Kasumi-1 (cell line): ENCODE data around the gene CORO6.

Experiments used
- DNase-seq, 2 experiments: peaks; one replicate each; lab custom pipeline; 2025; lab: John Stamatoyannopoulos, UW

CORO6 gene

DNA sequence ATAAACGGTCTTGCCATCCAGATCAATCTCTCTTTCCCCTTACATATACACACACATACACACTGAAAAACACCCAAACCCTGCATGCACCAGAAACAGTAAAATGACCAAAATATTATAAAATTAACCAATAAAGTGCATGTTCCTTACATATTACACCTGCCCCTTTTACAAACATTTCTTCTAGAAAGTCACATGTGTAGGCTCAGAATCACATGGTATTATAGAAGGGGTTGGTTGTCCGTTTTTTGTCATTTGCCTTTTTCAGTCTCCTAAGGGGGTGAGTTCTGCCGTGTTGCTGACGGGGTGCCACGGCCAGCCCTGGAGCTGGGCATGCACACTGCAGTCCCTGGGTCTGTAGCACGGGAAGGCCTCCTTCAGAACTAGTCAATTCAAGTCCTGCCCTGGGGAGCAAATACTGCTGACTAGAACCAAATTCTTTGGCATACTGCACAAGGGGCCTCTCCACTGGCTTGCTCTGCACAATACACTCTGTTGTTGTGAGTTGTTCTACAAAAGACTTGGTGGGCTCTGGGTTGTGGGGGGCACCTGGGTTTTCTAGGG lies 8.0 kb upstream of the CORO6 start:
- DNase-seq, result no peak

DNA sequence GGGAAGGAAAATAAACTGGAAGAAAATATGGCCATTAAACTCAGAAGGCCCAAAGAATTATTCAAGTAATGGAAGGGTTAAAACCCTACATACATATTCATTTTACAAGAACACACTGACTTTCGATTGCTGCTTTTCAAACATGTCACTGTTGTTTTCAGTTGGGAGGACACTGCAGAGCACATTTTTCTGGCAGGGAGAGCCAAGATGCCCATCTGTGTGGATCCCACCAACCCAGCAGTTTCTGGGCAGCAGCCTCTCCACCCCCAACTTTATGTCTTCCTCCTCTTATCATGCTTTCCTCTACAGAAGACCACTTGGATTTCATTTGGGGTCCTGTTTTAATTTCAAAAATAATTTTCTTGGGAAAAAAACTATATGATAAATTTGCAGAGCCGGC lies 7.1 kb upstream of the CORO6 start:
- DNase-seq, result no peak

DNA sequence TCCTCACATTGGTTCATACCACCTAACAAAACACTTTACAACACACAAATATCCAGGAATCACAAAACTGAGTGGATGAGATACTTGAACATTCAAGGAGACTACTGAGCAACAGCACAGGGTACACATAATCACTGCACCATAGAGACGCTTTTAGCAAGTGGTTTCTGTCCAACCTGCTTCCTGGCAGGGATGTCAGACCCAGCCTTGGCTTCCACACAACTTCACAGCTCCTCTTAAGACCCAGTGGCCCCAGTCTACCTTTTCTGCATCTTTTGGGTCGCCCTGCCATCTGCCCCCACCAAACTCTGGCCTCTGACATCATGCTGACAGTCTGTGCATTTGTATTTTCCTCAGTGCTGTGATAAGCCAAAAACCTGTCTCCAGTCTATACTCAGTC lies 5.9 kb upstream of the CORO6 start:
- DNase-seq, result no peak

DNA sequence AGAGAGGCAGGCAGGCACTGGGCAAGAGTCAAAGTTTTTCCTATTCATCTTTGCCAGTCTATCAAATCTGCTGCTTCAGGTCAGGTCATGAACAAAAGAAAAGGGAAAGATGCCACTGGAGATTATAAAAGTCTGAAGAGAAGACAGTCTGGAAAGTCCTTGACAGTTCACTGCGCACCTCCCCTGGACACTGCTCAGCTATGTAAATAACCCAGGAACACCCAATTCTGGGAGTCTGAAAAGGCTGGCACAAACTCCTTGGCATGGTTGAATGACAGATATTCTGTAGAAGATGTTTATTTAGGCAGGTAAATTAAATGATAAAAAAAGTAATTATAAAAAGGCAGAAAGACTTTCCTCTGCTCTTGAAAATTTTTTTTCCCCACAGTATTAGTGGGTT lies 5.2 kb upstream of the CORO6 start:
- DNase-seq, result no peak

DNA sequence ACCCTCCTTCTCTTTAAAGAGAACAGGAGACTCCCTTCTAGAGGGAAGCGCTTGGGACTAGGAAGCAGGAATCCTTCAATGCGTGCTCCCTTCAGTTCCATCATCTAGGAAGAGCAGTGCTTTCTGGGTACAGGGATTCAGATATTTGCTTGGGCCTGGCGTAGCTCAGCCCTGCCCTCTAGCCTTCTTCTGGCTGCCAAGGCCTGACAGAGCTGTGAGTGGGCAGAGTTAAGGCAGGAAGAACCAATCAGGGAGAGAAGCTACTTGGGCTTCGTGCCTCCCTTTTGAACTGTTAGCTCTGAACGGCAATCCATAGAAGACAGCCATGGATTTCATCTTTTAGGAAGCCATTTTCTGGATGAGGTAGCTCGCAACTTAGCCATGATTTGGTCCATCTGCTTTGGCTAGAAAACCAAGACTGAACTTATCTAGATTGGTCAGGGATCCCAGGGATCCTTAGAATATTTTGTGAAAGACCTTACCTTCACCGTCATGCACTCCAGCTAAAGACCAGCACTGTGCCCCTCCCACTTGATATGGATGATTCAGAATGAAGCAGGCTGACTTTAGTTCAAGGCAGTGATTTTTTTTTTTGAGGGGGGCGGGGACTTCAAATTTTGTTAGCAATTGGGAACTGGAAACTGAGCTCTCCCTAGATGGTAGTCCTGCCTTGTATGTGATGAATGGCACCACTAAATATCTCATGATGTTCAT lies 2.5 kb upstream of the CORO6 start:
- no peak for DNase-seq

DNA sequence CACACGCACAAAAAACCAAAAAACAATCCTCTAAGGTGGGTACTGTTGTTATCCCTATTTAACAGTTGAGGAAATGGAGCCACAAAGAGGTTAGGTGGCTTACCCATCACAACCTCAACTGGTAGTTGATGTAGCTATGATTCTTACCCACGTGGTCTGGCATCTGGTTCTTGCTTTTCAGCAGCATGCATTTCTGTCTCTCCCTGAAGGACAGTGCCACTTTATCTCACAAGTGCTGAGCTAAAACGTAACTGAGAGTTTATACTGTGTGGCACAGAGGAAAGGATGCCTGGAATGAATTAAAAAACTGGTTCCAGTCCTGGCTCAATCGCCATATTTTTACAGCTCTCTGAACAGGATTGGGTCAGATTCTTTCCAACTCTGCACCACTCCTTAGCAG lies 1.9 kb upstream of the CORO6 start:
- no peak for DNase-seq

DNA sequence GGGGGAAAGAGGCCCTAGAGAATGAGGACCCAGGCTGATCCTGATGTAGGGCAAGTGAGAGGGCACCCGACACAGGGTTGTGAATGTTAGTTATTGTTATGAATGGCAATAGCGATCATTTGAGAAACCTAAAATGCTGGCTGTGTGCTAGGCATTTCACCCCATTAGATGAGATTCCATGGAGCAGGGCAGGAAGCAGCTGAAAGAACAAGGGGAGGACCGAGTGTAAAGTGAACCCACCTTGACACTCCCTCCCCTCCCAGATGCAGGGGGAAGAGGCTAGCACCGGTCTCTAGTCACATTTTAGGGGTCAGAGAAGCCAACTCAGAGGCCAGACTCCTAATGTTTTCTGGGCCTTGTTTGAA lies 553 bp upstream of the CORO6 start:
- no peak for DNase-seq

DNA sequence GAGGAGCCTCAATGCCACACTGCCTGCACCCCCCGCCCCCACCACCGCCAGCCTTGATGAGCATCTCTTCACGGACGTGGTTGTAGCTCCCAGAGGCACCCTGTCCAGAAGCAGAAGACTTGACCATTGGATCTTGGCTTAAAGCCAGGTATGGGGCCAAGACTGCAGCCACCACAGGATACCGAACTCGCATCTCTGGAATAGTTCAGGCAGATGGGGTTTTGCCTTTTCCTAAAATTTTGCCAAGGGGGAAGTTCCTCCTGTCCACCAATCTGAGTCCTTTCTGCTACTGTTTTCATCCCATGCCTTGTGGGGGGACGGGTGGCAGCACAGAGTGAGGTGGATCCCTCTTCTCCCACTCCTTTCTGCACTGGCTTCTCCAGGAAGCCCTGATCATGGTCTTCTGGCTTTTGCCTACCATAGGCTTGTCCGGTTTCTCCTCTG lies 939 bp downstream of the CORO6 start:
- DNase-seq, result no peak

DNA sequence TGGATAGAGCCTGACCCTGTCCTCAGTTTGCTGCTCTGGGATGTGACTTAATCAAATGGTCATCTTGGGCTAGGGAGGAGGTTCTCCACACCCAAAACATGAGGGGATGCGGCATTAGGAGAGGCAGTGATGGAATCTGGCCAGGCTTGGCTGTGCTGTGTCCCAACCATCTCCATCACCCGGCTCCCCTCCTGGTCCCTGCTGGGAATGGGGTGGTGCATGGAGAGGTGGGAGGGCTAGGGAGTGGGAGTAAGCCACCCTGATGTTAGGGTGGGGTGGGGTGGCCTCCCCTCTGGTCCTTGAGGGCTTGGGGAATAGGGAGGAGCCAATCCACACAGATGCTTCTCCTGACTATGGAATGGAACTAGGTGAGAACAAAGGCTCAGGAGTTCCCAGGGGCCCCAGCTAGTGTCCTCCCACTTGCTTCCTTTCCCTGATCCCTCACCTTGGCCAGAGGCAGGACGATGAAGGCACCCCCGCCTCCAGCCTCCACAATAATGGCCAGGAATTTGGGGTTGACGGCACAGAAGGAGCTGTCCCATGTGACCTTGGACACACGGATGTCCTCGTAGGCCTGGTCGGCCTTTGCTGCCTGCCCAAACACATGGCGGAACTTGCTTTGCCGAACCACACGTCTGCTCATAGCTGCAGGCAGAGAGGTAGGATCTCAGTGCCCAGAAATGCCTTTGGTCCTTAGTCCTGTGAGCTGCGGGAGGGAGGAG lies 1.8 kb downstream of the CORO6 start:
- no peak for DNase-seq

DNA sequence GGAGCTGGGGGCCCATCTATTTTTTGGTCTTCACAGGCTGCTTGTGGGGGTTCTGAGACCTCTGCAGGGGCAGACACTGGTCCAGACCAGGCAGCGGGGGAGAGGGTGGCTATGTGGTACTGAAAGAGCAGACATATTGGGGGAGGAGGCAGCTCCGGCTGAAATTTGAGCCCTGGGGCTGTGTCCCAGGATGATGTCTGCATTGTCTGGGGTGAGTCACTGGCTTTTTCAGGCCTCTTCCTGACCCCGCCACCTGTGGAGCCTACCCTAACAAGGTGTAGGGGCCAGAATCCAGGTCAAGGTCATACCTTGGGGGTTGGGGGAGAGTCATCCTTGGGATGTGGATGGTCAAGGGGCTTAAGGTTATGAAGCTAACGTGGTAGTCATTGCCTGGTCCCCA lies 2.4 kb downstream of the CORO6 start:
- no peak for DNase-seq

DNA sequence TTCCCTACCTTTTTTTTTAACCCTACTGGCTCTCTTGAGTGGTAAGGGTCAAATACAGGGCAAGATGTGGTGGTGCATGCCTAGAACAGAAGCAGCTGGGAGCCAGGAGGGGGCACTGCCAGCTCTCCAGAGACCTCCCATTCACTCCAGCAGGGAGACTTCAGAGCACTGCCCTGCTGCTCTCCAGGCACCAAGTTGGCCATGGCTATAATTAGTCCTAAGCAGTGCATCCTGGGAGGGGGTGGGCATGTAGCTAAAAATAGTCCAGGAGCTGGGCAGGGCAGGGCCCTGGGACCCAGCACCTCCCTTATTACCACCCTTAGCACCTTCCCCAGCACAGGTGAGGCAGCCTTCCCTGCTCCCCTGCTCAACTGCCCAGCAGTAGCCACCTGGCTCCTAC lies 3.5 kb downstream of the CORO6 start:
- peak; percentile 41 to 62 for DNase-seq

DNA sequence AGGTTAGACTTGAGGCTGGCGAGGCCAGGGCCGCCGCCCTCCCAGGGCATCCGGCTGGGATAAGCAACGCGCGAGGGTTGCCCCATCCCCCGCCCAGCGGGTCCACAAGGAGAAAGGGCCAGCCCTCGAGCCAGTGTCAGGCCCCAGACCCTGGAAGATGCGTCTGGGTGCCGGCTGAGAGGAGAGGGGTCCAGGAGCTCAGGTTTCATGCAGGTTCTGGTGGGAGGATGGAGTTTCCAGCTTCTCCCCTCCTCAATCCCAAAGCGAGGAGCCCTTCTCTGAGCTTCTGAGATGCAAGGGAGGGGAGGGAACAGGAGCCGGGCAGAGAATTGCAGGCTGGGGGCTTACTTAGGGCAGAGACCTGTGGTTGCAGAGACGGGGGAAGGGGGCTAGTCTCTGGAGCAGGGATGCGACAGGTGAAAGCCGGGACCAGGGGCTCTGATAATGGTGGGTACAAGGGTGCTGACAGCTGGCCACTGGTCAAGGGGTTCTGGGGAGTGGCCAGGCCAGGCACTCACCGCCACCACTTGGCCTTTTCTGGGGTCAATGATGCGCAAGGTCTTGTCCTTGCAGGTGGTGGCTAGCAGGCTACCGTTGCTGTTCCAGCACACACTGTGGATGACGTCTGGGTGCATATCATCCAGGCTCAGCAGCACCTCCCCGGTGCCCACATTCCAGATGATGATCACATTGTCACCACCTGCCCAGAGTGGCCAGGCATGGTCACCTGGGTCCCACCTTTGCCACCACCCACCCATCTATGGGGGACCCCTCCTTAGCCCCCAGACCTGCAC lies 4.2 kb downstream of the CORO6 start:
- DNase-seq, result no peak

DNA sequence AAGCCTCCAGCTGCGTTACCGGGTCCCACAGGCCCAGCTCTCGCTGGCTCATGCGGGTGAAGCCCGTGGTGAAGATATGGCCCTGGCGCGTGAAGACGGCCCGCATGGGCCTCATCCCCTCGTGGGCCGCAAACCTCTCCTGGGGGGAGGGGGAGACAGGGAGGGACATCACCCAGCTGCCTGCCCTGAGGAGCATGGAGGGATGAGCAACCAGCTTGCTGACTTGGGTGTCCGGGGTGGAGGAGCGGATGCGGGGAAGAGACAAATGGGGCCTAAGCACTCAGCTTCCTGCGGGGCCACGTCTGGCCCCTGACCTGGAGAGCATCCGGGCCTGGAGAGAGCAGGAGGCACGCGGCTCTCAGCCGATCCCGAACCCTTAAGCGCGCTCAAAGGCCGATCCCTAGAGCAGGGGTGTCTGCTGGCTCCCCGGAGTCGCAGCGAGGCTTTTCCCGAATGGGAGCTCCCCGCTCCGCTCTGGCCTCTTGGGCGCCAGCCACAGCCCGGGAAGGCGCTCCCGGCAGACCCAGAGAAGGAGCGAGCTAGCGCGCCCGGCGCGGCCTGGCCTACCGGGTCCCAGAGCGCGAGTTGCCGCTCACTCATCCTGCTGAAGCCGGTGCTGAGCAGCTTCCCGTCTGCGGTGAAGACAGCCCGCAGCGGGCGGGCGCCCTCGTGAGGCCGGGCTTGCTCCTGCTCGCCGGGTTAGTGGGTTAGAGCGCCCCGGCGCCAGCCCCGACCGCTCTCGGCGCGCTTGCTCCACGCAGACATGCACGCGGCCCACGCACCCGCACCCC lies 5.0 kb downstream of the CORO6 start:
- DNase-seq, result peak; percentile 61 to 69

DNA sequence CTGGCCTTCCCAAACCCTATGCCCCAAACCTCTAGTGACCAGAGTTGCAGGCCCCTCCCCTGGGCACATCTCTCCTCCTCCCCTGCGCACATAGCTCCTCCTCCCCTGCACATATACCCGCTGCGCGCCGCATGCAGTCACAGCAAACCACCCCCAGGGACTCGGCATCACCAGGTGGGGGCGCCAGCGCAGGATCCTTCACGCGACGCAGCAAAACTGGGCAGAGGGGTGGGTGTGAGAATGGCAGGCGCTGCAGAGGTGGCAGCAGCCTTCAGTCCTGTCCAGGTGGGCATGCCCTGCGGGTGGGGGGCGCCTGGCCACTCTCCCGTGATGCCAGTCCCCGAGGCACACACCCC lies 5.6 kb downstream of the CORO6 start:
- peak; percentile 91 for DNase-seq

DNA sequence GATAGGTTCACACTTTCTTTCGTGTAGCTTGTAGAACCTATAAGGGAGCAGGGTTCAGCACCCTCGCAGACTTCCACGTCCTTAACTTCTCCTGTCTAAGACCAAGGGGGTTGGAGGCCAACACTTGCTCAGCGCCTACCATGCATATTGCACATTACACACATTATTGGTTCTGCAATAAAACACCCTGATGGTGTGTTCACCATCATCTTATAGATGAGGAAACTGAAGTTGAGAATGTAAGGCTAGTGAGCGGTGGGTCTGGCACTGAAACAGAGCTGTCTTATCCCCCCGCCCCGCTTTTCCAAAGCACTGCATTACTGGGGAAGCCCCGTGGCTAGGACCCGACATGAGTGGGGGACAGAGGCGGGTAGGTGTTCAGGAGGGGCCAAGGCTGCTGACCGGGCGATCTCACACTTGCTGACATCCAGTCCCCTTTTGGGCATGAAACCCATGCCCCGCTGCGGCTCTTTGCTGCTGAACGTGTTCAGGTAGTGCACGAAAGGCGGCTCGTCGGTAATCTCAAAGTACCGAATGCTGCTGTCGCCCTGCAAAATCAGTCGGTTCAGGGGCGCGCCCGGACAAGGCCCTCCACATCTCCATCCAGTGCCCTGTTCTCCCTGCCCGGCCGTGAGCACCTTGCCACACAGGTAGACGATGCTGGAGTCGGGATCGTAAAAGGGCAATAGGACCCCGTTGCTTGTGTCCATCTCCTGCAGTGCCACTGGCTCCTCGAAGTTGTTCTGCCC lies 6.2 kb downstream of the CORO6 start:
- DNase-seq, result peak in 1 of 2 experiments; percentile 3

DNA sequence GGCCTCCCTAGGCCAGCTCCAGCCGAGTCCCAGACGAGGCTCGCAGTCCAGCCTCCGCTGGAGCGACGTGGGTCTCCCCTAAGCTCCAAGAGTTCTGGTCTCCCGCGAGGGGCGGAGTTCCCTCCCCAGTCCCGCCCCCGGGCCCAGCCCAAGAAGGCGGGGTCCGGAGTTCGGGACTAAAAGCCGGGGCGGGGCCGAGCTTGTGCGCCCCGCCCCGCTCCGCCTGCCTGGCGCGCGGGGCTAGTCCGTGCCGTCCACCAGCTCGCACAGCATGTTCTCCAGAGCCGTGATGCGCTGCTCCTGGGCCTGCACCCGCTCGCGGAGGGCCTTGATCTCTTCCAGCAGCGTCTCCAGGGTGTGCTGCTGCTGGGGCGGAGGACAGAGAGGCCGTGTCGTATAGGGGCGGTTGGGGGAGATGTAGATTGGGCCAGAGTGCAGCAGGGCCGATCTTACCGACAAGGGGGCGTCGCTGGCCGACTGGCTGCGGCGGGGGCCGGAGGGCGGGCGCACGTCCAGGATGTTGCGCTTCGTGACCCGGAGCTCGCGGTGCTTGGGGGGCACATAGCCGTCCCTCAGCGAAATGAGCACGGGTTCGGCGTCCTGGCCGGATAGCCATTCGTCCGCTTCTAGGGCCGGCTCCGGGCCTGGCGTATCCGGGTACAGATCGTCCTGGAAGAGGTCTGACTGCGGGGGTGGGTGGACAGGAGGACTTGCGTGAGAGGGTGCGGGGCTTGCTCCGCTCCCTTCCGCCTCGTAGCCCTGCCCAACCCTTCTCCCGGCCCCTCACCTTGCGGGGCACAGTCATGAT lies 7.0 kb downstream of the CORO6 start:
- peak; percentile 80 to 88 for DNase-seq

DNA sequence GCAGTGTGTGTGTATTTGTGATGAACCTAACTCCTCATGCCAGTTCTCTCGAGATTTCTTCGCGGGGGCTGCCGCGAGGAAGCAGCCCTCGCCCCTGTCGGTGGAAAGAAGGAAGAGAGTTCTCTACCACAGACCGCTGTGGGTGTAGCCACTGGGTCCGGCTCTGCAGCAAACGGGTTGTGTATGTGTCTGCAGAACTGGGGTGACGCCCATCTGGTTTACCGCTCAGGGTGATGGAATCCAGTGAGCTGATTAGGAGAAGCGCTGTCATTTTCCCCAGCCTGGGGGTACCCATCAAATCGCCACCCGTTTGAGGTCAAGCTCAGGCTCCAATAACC lies 7.7 kb downstream of the CORO6 start:
- peak; percentile 47 to 54 for DNase-seq

DNA sequence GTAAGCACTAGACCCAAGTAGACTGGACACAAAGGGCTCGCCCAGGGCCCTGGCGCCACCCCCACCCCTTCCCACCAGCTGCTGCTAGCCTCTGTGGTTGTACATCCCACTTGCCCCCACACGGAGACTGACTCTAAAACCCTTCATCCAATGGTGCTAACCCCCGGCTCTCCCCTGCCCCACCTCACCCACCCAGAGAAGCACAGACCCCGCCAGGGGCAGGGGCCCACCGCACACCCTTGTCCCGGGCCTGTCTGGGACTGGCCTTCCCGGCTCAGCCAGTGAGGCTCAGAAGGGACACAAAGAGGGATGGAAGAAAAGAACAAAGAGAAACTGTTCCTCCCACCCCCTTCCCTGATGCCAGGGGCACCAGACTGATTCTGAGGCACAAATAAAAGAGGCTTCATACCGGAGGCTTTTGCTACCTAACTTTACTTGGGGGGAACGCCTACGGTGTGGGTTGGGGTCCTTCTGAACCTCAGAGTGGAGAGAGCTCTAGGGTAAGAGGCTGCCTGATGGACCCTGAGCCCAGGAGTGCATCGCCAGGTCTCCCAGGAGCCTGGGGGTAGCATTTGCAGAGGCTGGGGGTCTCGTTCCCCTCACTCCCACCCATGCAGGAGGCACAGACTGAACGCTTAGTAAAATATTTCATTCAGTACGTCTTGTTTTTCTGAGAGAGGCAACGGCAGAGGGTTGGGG lies 8.2 kb downstream of the CORO6 start:
- DNase-seq, result no peak

DNA sequence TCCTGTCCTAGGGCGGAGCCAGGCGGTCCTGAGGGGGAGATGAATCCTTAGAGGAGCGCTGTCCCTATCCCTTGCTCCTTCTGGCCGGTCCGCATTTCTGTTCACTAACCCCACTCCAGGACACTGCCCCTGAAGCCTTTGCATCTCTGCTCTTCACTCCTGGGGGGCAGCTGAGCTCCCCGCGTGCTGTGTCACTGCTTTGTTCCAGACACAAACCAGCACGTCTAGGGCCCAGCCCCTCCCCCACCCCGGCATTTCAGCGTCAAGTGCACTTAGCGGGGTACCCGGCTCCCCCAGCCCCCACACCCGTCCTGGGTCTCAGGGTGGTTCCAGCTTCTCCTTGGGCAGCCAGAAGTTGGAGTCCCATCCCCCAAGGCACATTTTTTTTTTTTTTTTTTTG lies 8.9 kb downstream of the CORO6 start:
- no peak for DNase-seq

DNA sequence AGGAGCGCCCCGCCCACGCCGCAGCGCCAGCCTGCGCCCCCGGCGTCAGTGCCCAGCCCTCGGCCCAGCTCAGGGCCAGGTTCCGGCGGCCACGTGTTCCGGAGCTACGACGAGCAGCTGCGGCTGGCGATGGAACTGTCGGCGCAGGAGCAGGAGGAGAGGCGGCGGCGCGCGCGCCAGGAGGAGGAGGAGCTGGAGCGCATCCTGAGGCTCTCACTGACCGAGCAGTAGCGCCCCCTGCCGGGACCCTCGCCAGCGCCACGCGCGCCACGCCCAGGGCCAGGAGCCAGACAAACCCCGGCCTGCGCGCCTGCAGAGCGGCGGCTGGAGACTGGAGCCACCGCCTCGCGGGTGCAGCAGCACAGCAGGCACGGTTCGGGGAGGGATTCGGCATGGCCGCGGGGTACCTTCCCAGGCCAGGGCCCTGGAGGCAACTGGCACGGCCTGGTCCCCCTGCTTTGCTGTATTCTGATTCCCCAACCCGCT lies 9.3 kb downstream of the CORO6 start:
- peak; percentile 54 to 58 for DNase-seq
